Spleen (tissue), 11 donors: ENCODE measurements around the gene SPATA31C1. TPM values are rescaled to one million over a fixed set of nuclear protein-coding genes. Genes with fewer than 3 reads are reported as not detected.

ENCODE experiments used
- DNase-seq: peaks from one replicate; pipeline ENCODE4 v3.0.0-alpha.2; 2020
- H3K27ac ChIP-seq, 8 donors: fragments of 200-600 bp; sonication (generic) in 7 of 8; 1 replicate in 4 of 8; 2 replicates in 4 of 8; pipeline versions ENCODE4 v1.5.0 to v1.8.0; 2016 to 2021; ENCODE audit warnings: inconsistent platforms in 4 of 8, mild to moderate bottlenecking in 4 of 8, moderate library complexity in 1 of 8
- H3K27me3 ChIP-seq, 7 donors: fragments of 200-600 bp; sonication (generic) in 6 of 7; replicated peaks in 1 of 7; 1 replicate in 4 of 7; 2 replicates in 3 of 7; pipeline versions ENCODE4 v1.5.0 to v1.8.0; 2016 to 2021; ENCODE audit warnings: inconsistent platforms in 3 of 7, mild to moderate bottlenecking in 1 of 7
- H3K36me3 ChIP-seq, 6 donors: fragments of 200-600 bp; sonication (generic) in 5 of 6; 1 replicate in 4 of 6; 2 replicates in 2 of 6; pipeline versions ENCODE4 v1.5.0 to v1.8.0; 2016 to 2021; ENCODE audit warnings: inconsistent platforms in 2 of 6
- H3K4me1 ChIP-seq, 6 donors: fragments of 200-600 bp; sonication (generic) in 5 of 6; 1 replicate in 3 of 6; 2 replicates in 3 of 6; pipeline versions ENCODE4 v1.5.0 to v1.8.0; 2016 to 2021; ENCODE audit warnings: inconsistent platforms in 3 of 6
- H3K4me3 ChIP-seq, 8 donors: fragments of 200-600 bp; sonication (generic) in 7 of 8; 1 replicate in 4 of 8; 2 replicates in 4 of 8; pipeline versions ENCODE4 v1.5.0 to v1.8.0; 2016 to 2021; ENCODE audit warnings: inconsistent platforms in 4 of 8, mild to moderate bottlenecking in 4 of 8, moderate library complexity in 2 of 8
- H3K9me3 ChIP-seq, 8 donors: fragments of 200-600 bp; sonication (generic) in 7 of 8; 1 replicate in 4 of 8; 2 replicates in 4 of 8; pipeline versions ENCODE4 v1.5.0 to v1.8.0; 2016 to 2021; ENCODE audit warnings: inconsistent platforms in 4 of 8
- CTCF ChIP-seq, 11 experiments: fragments of 200-600 bp in 7 of 11; fragments of 450-650 bp in 4 of 11; sonication (generic) in 4 of 11; IDR thresholded peaks in 8 of 11; conservative IDR thresholded peaks in 3 of 11; 1 replicate in 7 of 11; 2 replicates in 4 of 11; pipeline versions ENCODE4 v1.4.0 to v1.8.0; 2016 to 2021; ENCODE audit warnings: antibody characterized with exemption in 11 of 11, inconsistent platforms in 4 of 11, mild to moderate bottlenecking in 1 of 11
- POLR2A ChIP-seq, 3 donors: fragments of 450-650 bp; IDR thresholded peaks; one replicate each; pipeline ENCODE4 v1.5.1; 2017; ENCODE audit warnings: antibody characterized with exemption in 3 of 3, mild to moderate bottlenecking in 1 of 3
- POLR2AphosphoS5 ChIP-seq, 3 donors: sonication (generic); formaldehyde crosslinking; IDR thresholded peaks; one replicate each; pipeline ENCODE4 v1.5.1; 2017; ENCODE audit warnings: antibody characterized with exemption in 3 of 3
- WGBS, 5 donors: extraction: QIAGEN DNeasy Blood & Tissue Kit in 3 of 5; methylation state at CpG; one replicate each; pipeline versions ENCODE4 v1.1.5 to v1.1.7; 2013 to 2018; 5-methylcytosine and 5-hydroxymethylcytosine counted together
- intact Hi-C: fragments of 100-400 bp; cut with DNase I; formaldehyde crosslinking; loops from one replicate; pipeline ENCODE4 v1.15.0; 2023; ENCODE audit warnings: low total_unique reads
- polyA plus RNA-seq, 3 donors: library from polyadenylated mRNA; stranded (reverse); fragments of 200-250 nt; gene quantifications; one replicate each; pipeline ENCODE4 v1.2.1, GENCODE V29; 2013
- total RNA-seq, 7 donors: library from RNA; depleted of rRNA in 3 of 7; stranded (reverse); fragments of >200 nt in 3 of 7; fragmentation: NEBNext Ultra II Directional in 4 of 7; extraction: Animal tissue kit (Norgen Biotek cat#: 25700) in 4 of 7; gene quantifications; one replicate each; pipeline versions ENCODE4 v1.1.0 to v1.2.1, GENCODE V29; 2016 to 2021
- donor health status: healthy with polysubstance abuse.
- donor health status: DM: no; HTN: no; CAD: no; lungs with moderate emphysema.
- donor health status: DM: no; HTN: no; CAD: no.
- donor health status: Bipolar disorder and iron deficiency.
- donor health status: healthy.
- donor health status: DM: no; HTN: no; CAD: no.
- donor health status: DM: yes; HTN: yes; CAD: no.

Gene SPATA31C1
- total and polyA plus RNA-seq, 10 donors = not detected

- 49 to 80% (median 56%) methylated on average over 8 of the region's 8 CpGs for WGBS, 5 donors
- Histone ChIP-seq H3K27ac (no peak overlapping the region), H3K9me3 (no peaks in the 10 kb centered on the region), H3K36me3 (no peaks in the 10 kb centered on the region), H3K4me1 (no peaks in the 10 kb centered on the region), H3K27me3 (peaks cover 0 to 18% (median 0%) of the 10 kb centered on the region in 7 donors), H3K4me3 (no peak overlapping the region)
- TF ChIP-seq CTCF (IDR thresholded peaks at IDR 0.05 in 8 of 11, conservative IDR thresholded peaks at IDR 0.05 in 3 of 11) (no peak), POLR2AphosphoS5 (IDR thresholded peaks at IDR 0.05) (no peak), POLR2A (IDR thresholded peaks at IDR 0.05) (no peak)
- intact Hi-C loops = no loop called here
- peak; percentile 27 for DNase-seq
Observed at GRCh38 chr9:87880116-87880515, 37.6 kb upstream of the SPATA31C1 start.

- H3K27me3 ChIP-seq = peaks cover 0 to 18% (median 0%) of the 10 kb centered on the region in 7 donors
- H3K4me3 ChIP-seq = no peak overlapping the region
- no peak for TF ChIP-seq POLR2AphosphoS5 (IDR thresholded peaks at IDR 0.05)
- TF ChIP-seq CTCF (IDR thresholded peaks at IDR 0.05 in 8 of 11, conservative IDR thresholded peaks at IDR 0.05 in 3 of 11) = no peak
- no peak for TF ChIP-seq POLR2A (IDR thresholded peaks at IDR 0.05)
- no peaks in the 10 kb centered on the region for H3K4me1 ChIP-seq
- H3K27ac ChIP-seq = no peak overlapping the region
- intact Hi-C loops = no loop called here
- DNase-seq = peak; percentile 66
- 63 to 82% (median 73%) methylated on average over 6 of the region's 6 CpGs for WGBS, 5 donors
- no peaks in the 10 kb centered on the region for H3K36me3 ChIP-seq
- no peaks in the 10 kb centered on the region for H3K9me3 ChIP-seq
Observed at GRCh38 chr9:87880683-87881082, 37.1 kb upstream of the SPATA31C1 start.

- WGBS, 5 donors = 55 to 88% (median 73%) methylated on average over 5 of the region's 5 CpGs
- no peaks in the 10 kb centered on the region for H3K36me3 ChIP-seq
- peaks cover 0 to 18% (median 0%) of the 10 kb centered on the region in 7 donors for H3K27me3 ChIP-seq
- no peak for TF ChIP-seq CTCF (IDR thresholded peaks at IDR 0.05 in 8 of 11, conservative IDR thresholded peaks at IDR 0.05 in 3 of 11)
- no peak for TF ChIP-seq POLR2AphosphoS5 (IDR thresholded peaks at IDR 0.05)
- TF ChIP-seq POLR2A (IDR thresholded peaks at IDR 0.05) = no peak
- intact Hi-C loops = no loop called here
- no peaks in the 10 kb centered on the region for H3K9me3 ChIP-seq
- H3K27ac ChIP-seq = no peak within 1 kb of the TSS
- no peak within 1 kb of the TSS for H3K4me3 ChIP-seq
- DNase-seq = no peak
- no peaks in the 10 kb centered on the region for H3K4me1 ChIP-seq
Observed at GRCh38 chr9:87882627-87883026, 35.1 kb upstream of the SPATA31C1 start, which contains the start of gene SPATA31E1. Gene SPATA31E1 (plus strand): TSS chr9:87882877. CDS start chr9:87882892, 15 bp downstream.

- WGBS, 5 donors = 76 to 93% (median 82%) methylated on average over 6 of the region's 6 CpGs
- no peaks in the 10 kb centered on the region for H3K36me3 ChIP-seq
- no peak for DNase-seq
- H3K9me3 ChIP-seq = no peaks in the 10 kb centered on the region
- TF ChIP-seq POLR2A (IDR thresholded peaks at IDR 0.05) = no peak
- TF ChIP-seq POLR2AphosphoS5 (IDR thresholded peaks at IDR 0.05) = no peak
- TF ChIP-seq CTCF (IDR thresholded peaks at IDR 0.05 in 8 of 11, conservative IDR thresholded peaks at IDR 0.05 in 3 of 11) = no peak
- intact Hi-C loops = no loop called here
- H3K27ac ChIP-seq = no peak overlapping the region
- peaks cover 0 to 18% (median 0%) of the 10 kb centered on the region in 7 donors for H3K27me3 ChIP-seq
- H3K4me3 ChIP-seq = no peak overlapping the region
- H3K4me1 ChIP-seq = no peaks in the 10 kb centered on the region
Observed at GRCh38 chr9:87883274-87883673, 34.5 kb upstream of the SPATA31C1 start.
